Chondrocyte (in vitro differentiated cells): Measurements from ENCODE around the gene FUT2. TPM values are rescaled to one million over a fixed set of nuclear protein-coding genes. Genes with fewer than 3 reads are reported as not detected.

Experiments used
- DNase-seq: peaks from one replicate; pipeline ENCODE4 v3.0.0; 2021; ENCODE audit warnings: mixed read lengths, low spot score
- H3K27ac Mint-ChIP-seq: one replicate; pipeline ENCODE4 v1.8.0; 2021; ENCODE audit warnings: mild to moderate bottlenecking, moderate library complexity, mixed read lengths; ENCODE audit not compliant: unreplicated experiment
- H3K27me3 Mint-ChIP-seq: 2 replicates; pipeline ENCODE4 v1.8.0; 2021; ENCODE audit warnings: low read depth, mixed read lengths
- H3K36me3 Mint-ChIP-seq: 2 replicates; pipeline ENCODE4 v1.8.0; 2021; ENCODE audit warnings: low read depth, mixed read lengths
- H3K4me1 Mint-ChIP-seq: 2 replicates; pipeline ENCODE4 v1.8.0; 2021; ENCODE audit warnings: low read depth, mild to moderate bottlenecking, mixed read lengths
- H3K4me3 Mint-ChIP-seq: one replicate; pipeline ENCODE4 v1.8.0; 2021; ENCODE audit warnings: mild to moderate bottlenecking, moderate library complexity, mixed read lengths; ENCODE audit not compliant: unreplicated experiment
- H3K9me3 Mint-ChIP-seq: 2 replicates; pipeline ENCODE4 v1.8.0; 2021; ENCODE audit warnings: low read depth, mixed read lengths
- CTCF ChIP-seq: fragments of 200-600 bp; sonication (generic); IDR thresholded peaks from 2 replicates; pipeline ENCODE4 v1.5.0; 2021; ENCODE audit warnings: antibody characterized with exemption, mild to moderate bottlenecking, moderate library complexity
- total RNA-seq: library from RNA; stranded (reverse); gene quantifications from 3 replicates; pipeline ENCODE4 v1.2.1, GENCODE V29; 2021

FUT2 gene
- total RNA-seq, 1 donor from 2014 or later: not detected

DNA sequence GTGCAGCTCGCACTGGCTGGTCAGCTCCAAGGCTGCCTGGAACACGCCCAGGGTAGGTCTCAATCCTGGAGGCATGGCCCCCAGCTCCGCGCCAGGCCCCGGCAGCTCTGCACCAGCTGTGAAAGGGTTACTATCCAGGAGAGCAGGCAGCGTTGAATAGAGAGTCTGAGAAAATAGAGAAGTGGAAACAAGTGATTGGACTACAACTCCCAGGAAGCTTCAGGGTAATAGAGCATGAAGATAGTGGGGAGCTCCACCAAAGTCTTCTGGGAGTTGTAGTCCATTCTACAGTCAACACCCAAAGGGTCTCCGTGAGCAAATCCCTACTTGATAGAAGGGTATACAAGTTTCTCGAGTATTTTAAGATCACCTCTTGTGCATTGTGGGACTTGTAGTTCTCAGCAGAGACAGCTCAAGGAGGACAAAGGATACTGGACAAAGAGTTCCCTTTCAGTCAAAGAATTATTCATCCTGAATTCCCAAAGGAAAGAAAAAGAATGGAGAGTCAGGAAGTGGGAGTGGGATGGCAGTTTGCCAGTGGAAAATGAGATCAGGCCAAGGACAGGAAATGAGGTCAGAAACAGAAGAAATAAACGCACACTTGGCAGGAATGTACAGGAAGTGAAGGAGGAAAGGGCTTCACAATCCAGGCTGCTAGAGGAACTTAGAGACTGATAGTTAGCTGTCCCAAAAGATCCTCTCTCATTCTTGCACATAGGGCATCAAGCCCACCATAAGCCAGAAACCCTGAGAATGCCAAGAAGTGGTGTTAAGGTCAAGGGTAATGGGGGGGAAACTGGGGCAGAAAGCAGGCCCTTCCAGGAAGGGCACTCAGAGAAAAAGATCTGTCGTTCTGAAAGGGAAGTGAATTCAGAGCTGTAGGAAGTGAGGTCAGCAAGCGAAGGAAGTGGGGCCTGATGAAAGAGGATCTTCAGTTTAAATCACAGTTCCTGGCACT, 29.3 kb downstream of the FUT2 start:
- TF ChIP-seq CTCF: no peak
- Mint-ChIP-seq H3K4me1 (peaks cover 24% of the 10 kb centered on the region), H3K27ac (peak overlapping the region; percentile 96), H3K36me3 (peaks cover 4% of the 10 kb centered on the region), H3K4me3 (no peak overlapping the region), H3K9me3 (peaks cover 6% of the 10 kb centered on the region), H3K27me3 (no peaks in the 10 kb centered on the region)
- DNase-seq: no peak

GRCh38 chr19:48726556-48726955, 30.8 kb downstream of the FUT2 start:
- TF ChIP-seq CTCF: no peak
- H3K36me3 Mint-ChIP-seq: peaks cover 4% of the 10 kb centered on the region
- H3K27ac Mint-ChIP-seq: no peak overlapping the region
- H3K27me3 Mint-ChIP-seq: no peaks in the 10 kb centered on the region
- peaks cover 6% of the 10 kb centered on the region for H3K9me3 Mint-ChIP-seq
- H3K4me1 Mint-ChIP-seq: peaks cover 15% of the 10 kb centered on the region
- no peak for DNase-seq
- no peak overlapping the region for H3K4me3 Mint-ChIP-seq

DNA sequence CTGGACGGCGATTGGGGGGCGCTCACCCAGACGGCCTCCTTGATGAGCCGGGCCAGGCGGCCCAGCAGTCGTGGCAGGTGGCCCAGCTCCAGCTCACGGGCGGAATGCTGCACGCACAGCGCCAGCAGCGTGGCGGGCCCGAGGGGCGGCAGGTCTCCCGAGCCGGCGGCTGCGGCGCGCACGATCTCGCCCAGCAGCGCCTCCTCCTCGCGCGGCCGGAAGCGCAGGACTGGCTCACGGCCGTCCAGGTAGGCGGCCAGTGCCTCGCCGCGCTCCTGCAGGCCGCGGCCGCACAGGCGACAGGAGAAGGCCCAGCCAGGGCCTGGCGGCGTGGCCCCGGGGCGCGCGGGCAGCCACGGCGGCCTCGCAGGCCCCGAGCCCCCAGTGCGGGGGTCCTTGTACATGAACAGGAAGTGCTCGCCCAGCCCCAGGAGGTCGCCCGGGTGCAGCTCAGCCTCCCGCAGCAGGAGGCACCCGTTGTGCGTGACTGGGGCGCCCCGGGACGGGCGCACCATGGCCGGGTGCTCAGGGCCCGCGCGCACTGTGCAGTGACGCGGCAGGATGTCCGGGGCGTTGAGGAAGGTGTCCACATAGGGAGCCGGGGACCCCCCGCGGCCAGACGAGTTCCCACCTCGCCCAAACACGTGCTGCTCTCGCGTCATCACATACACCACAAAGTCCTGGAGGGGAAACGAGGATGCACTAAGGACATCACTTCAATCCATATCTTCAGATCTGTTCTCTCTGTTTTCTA, 33.3 kb downstream of the FUT2 start:
- TF ChIP-seq CTCF: no peak
- no peaks in the 10 kb centered on the region for H3K27me3 Mint-ChIP-seq
- H3K36me3 Mint-ChIP-seq: peaks cover 4% of the 10 kb centered on the region
- H3K4me1 Mint-ChIP-seq: peaks cover 13% of the 10 kb centered on the region
- no peak overlapping the region for H3K27ac Mint-ChIP-seq
- DNase-seq: no peak
- H3K4me3 Mint-ChIP-seq: no peak overlapping the region
- peaks cover 6% of the 10 kb centered on the region for H3K9me3 Mint-ChIP-seq

DNA sequence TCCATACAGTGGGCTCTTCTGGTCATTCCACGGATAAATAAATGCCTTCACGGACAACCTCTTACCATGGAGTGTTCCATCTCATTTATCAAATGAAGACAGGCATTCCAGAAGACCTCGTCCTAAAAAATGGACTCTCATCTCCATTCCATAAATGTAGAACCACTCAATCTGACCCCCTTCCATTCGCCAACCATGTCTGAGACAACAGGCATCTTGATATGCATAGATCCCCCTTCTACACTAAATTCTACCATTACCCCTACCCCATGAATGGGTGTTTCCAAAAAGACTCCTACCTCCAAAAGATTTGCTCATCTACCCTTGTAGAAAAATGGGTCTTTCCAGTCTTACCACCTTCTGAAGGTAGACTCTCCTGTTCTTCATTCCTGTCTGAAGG, 35.7 kb downstream of the FUT2 start:
- H3K36me3 Mint-ChIP-seq: peaks cover 2% of the 10 kb centered on the region
- no peaks in the 10 kb centered on the region for H3K27me3 Mint-ChIP-seq
- no peak for TF ChIP-seq CTCF
- H3K4me3 Mint-ChIP-seq: no peak overlapping the region
- peaks cover 4% of the 10 kb centered on the region for H3K4me1 Mint-ChIP-seq
- H3K27ac Mint-ChIP-seq: no peak overlapping the region
- no peak for DNase-seq
- H3K9me3 Mint-ChIP-seq: peaks cover 1% of the 10 kb centered on the region

DNA sequence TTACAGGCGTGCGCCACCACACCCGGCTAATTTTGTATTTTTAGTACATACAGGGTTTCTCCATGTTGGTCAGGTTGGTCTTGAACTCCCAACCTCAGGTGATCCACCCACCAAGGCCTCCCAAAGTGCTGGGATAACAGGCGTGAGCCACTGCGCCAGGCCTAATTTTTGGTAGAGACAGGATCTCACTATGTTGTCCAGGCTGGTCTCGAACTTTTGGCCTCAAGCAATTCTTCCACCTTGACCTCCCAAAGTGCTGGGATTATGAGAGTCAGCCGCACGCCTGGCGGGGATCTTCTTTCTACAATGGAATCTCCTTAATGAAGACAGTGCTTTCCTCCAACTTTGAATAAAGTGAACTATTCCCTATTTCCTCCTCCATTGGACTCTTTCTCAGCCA, 38.9 kb downstream of the FUT2 start:
- H3K4me3 Mint-ChIP-seq: peak overlapping the region; percentile 69
- peaks cover 2% of the 10 kb centered on the region for H3K36me3 Mint-ChIP-seq

More for the DNA sequence above, 38.9 kb downstream of the FUT2 start:
- Mint-ChIP-seq H3K27me3 (no peaks in the 10 kb centered on the region), H3K4me1 (peaks cover 9% of the 10 kb centered on the region), H3K27ac (peak overlapping the region; percentile 8), H3K9me3 (no peaks in the 10 kb centered on the region)
- TF ChIP-seq CTCF: no peak
- no peak for DNase-seq
